Renal pelvis (tissue), 3 donors: ENCODE data around the gene PARK7. TPM values are rescaled to one million over a fixed set of nuclear protein-coding genes. Genes with fewer than 3 reads are reported as not detected.

ENCODE experiments used
- polyA plus RNA-seq, 3 donors: library from polyadenylated mRNA; unstranded; fragments of 120-200 nt; gene quantifications; one replicate each; pipeline ENCODE4 v1.2.1, GENCODE V29; 2013; ENCODE audit not compliant: insufficient read length in 3 of 3

PARK7 gene
- polyA plus RNA-seq, 3 donors = 299 to 348 (median 328) TPM

Other genes starting within 250 kb of the PARK7 start
- 100 to 1,000 TPM in 1 of 3 donors, 10 to 100 TPM in 2; 91.7 to 100 (median 99.2) TPM for gene VAMP3, start 190.4 kb upstream of the PARK7 start, polyA plus RNA-seq
- 10 to 100 TPM; 10.8 to 14.1 (median 11.8) TPM for gene PER3, start 177.4 kb upstream of the PARK7 start, polyA plus RNA-seq
- under 1 TPM in 1 of 3 donors, not detected in 2; 0.13 TPM for gene UTS2, start 108.6 kb upstream of the PARK7 start, polyA plus RNA-seq
- gene TNFRSF9, start 20.9 kb upstream of the PARK7 start, polyA plus RNA-seq = under 1 TPM; 0.07 to 0.12 (median 0.12) TPM
- gene ERRFI1, start 64.6 kb downstream of the PARK7 start, polyA plus RNA-seq = 10 to 100 TPM; 18.1 to 24.6 (median 21.4) TPM